Brain microvascular endothelial cell (primary cell): Measurements from ENCODE around the gene CMKLR1.

Source experiments
- DNase-seq: peaks from one replicate; pipeline ENCODE4 v3.0.0-alpha.2; 2020
- H3K27ac ChIP-seq: fragments of 250-450 bp; sonication (Bioruptor Pico); 2 replicates; pipeline ENCODE4 v1.5.1; 2020; ENCODE audit warnings: mild to moderate bottlenecking, moderate library complexity
- H3K27me3 ChIP-seq: fragments of 250-450 bp; sonication (Bioruptor Pico); replicated peaks from 2 replicates; pipeline ENCODE4 v1.5.1; 2020; ENCODE audit warnings: mild to moderate bottlenecking
- H3K36me3 ChIP-seq: fragments of 250-450 bp; sonication (Bioruptor Pico); replicated peaks from 2 replicates; pipeline ENCODE4 v1.5.1; 2020; ENCODE audit warnings: mild to moderate bottlenecking
- H3K4me3 ChIP-seq: 2 replicates; pipeline ENCODE4 v1.5.1; 2011; ENCODE audit warnings: low read depth, mild to moderate bottlenecking, control low read depth, low read length, moderate library complexity
- in situ Hi-C: cut with HindIII; loops from 2 replicates; pipeline ENCODE4 v1.10.0; 2017; ENCODE audit warnings: low sequenced_read_pairs, low pct_ligation_motif_present
- TF ChIP-seq, protein P1 (sequence below): IDR thresholded peaks from 2 replicates; pipeline ENCODE4 v1.5.1; 2011; ENCODE audit warnings: low read depth, mild to moderate bottlenecking, moderate library complexity, low read length, control low read depth, inconsistent platforms; ENCODE audit errors: missing control alignments

The CMKLR1 gene

GRCh38 chr12:108367436-108367835, 28.3 kb upstream of the CMKLR1 start:
- Histone ChIP-seq H3K27ac (no peak overlapping the region), H3K36me3 (no peaks in the 10 kb centered on the region), H3K27me3 (no peaks in the 10 kb centered on the region), H3K4me3 (no peak overlapping the region)
- TF ChIP-seq, protein P1, sequence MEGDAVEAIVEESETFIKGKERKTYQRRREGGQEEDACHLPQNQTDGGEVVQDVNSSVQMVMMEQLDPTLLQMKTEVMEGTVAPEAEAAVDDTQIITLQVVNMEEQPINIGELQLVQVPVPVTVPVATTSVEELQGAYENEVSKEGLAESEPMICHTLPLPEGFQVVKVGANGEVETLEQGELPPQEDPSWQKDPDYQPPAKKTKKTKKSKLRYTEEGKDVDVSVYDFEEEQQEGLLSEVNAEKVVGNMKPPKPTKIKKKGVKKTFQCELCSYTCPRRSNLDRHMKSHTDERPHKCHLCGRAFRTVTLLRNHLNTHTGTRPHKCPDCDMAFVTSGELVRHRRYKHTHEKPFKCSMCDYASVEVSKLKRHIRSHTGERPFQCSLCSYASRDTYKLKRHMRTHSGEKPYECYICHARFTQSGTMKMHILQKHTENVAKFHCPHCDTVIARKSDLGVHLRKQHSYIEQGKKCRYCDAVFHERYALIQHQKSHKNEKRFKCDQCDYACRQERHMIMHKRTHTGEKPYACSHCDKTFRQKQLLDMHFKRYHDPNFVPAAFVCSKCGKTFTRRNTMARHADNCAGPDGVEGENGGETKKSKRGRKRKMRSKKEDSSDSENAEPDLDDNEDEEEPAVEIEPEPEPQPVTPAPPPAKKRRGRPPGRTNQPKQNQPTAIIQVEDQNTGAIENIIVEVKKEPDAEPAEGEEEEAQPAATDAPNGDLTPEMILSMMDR: no peak
- no peak for DNase-seq
- in situ Hi-C loops: no loop called here

- TF ChIP-seq, protein P1: no peak
- no peak overlapping the region for H3K4me3 ChIP-seq
- no peaks in the 10 kb centered on the region for H3K36me3 ChIP-seq
- no peak for DNase-seq
- no peak overlapping the region for H3K27ac ChIP-seq
- in situ Hi-C loops: no loop called here
- H3K27me3 ChIP-seq: no peaks in the 10 kb centered on the region
Measured at GRCh38 chr12:108365324-108365723, 26.2 kb upstream of the CMKLR1 start.

DNA sequence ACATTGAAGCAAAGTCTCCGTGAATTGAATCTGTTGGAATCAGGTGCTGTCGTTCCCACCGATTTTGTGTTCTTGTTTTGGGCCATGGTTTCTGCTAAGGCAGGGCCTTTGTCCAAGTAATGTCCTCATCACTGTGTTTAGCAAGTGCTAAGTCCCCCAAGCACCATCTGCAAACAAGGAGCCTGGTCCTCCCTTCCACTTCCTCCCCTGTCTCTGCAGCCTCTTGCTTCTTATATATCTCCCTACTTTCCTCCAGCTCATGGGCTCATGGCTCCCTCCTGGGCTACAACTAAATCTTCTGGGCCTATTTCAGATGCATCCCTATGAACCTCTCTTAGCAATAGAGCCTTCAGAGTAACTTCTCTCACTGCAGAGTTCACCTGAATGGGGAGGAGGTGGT, 25.8 kb upstream of the CMKLR1 start:
- in situ Hi-C loops: no loop called here
- no peak overlapping the region for H3K4me3 ChIP-seq
- no peak overlapping the region for H3K27ac ChIP-seq
- DNase-seq: no peak
- H3K27me3 ChIP-seq: no peaks in the 10 kb centered on the region
- no peaks in the 10 kb centered on the region for H3K36me3 ChIP-seq
- TF ChIP-seq, protein P1: no peak

DNA sequence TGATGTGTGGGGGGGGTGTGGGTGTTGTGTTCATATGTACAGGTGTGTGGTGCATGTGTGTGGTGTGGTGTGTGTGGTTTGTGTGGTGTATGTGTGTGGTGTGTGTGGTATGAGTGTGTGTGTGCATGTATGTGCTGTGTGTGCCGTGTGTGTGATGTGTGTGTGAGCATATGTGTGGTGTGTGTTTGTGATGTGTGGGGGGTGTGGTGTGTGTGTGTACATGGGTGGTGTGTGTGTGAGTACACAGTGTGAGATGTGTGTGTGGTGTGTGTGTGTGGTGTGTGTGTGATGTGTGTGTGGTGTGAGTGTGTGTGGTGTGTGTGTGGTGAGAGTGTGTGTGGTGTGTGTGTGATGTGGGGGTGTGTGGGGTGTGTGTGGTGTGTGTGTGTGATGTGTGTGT, 24.5 kb upstream of the CMKLR1 start:
- Histone ChIP-seq H3K4me3 (no peak overlapping the region), H3K27ac (no peak overlapping the region), H3K27me3 (no peaks in the 10 kb centered on the region), H3K36me3 (no peaks in the 10 kb centered on the region)
- DNase-seq: no peak
- in situ Hi-C loops: no loop called here
- TF ChIP-seq, protein P1: no peak

DNA sequence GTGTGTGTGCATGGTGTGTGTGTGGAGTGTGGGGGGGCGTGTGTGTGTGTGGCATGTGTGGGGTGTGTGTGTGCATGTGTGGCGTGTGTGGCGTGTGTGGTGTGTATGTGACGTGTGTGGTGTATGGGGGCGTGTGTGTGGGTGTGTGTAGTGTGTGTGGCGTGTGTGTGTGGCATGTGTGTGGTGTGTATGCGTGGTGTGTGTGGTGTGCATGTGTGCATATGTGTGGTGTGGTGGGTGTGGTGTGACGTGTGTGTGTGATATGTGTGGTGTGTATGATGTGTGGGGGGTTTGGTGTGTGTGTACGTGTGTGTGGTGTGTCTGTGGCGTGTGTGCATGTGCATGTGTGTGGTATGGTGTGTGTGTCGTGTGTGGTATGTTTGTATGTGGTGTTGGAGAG, 24.1 kb upstream of the CMKLR1 start:
- in situ Hi-C loops: no loop called here
- Histone ChIP-seq H3K4me3 (no peak overlapping the region), H3K36me3 (no peaks in the 10 kb centered on the region), H3K27ac (no peak overlapping the region), H3K27me3 (no peaks in the 10 kb centered on the region)
- DNase-seq: no peak
- TF ChIP-seq, protein P1: no peak

GRCh38 chr12:108361606-108362005, 22.5 kb upstream of the CMKLR1 start:
- H3K27ac ChIP-seq: no peak overlapping the region
- no peak overlapping the region for H3K4me3 ChIP-seq
- no peaks in the 10 kb centered on the region for H3K36me3 ChIP-seq
- DNase-seq: no peak
- in situ Hi-C loops: no loop called here
- TF ChIP-seq, protein P1: no peak
- H3K27me3 ChIP-seq: no peaks in the 10 kb centered on the region
